ENCODE results near the gene SLC16A9.
A peak's percentile ranks its signal among the peaks of the same experiment; 100 is the strongest.
"Not testable (repeated sequence)": the region's sequence is repeated elsewhere in the genome, so short reads cannot be mapped to it uniquely, and the experiment has no call there.

The SLC16A9 gene, protein sequence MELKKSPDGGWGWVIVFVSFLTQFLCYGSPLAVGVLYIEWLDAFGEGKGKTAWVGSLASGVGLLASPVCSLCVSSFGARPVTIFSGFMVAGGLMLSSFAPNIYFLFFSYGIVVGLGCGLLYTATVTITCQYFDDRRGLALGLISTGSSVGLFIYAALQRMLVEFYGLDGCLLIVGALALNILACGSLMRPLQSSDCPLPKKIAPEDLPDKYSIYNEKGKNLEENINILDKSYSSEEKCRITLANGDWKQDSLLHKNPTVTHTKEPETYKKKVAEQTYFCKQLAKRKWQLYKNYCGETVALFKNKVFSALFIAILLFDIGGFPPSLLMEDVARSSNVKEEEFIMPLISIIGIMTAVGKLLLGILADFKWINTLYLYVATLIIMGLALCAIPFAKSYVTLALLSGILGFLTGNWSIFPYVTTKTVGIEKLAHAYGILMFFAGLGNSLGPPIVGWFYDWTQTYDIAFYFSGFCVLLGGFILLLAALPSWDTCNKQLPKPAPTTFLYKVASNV

GRCh38 chr10:59709395-59710125, at the start of gene SLC16A9:
SLC16A9 (minus strand) TSS chr10:59709850; CDS start chr10:59684291, 25,559 bp downstream.
- DNase-seq: peak; percentile 4

DNA sequence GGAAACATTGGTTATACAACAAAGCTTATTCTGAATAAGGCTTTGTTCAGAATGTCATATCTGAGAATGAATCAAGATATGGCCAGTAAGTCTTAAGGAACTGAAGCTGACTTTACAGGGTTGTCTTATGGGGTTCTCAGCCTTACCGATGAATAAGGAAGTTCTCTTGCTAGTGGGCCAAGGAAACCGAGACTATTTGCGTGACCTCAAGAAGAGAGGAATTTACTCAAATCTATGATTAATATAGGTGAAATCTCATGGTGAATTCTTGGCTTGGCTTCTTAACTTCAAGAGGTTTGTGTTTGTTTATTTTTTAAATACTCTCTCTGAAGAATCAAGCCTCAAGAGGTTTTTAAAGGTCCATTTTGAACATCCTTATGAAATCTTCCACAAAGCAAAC, 48.3 kb upstream of the SLC16A9 start:
- no peak for DNase-seq

DNA sequence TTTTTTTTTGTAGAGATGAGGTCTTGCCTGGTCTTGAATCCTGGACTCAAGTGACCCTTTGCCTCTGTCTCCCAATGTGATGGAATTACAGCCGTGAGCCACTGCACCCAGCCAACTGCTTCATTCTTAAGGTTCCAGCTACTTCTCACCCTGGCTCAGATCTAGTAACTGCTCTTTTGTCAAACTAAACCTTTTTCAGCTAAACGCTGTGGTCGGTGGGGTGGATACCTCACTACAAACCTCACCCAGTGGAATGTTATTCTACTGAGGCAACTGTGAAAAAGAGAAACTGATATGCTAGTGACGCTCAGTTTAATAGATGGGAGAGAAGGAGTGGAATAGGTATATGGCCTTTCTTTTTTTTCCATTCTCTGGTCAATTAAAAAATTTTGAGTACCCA, 45.3 kb upstream of the SLC16A9 start:
- no peak for DNase-seq

- no peak for DNase-seq
Observed at GRCh38 chr10:59753267-59753666, 43.6 kb upstream of the SLC16A9 start, which contains the start of gene MRLN. MRLN (minus strand) TSS chr10:59753455.

DNA sequence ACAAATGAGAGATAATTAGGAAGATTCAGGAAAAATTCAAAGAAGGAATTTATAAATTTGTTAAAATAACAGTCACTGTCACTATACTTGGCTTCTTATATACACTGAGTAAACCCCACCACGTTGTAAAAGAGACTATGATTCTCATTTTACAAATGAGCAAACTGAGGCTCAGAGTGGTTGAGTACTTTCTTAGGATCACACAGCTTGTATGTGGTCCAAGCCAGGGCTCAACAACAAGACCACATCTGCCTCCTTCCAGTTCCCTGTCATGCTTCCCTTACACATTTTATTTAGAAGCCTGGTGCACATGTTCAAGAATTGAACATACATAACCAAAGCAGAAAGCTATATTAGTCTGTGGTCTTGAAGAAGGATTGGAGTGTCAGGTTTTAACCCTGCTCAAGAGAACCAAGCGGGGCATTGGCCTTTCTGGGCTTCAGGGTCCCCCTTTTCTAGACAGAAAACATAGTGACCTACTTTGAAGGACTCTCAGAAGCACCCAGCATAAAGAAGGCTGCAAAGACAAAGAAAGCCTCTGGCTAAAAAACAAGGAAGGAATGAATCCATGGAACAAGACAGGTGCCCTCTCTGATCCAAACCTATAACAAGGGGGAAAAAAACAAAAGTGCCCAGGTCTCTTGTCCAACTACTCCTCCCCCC, 42.8 kb upstream of the SLC16A9 start:
- DNase-seq: no peak

- no peak for DNase-seq
Observed at GRCh38 chr10:59750155-59750945, 40.7 kb upstream of the SLC16A9 start.

DNA sequence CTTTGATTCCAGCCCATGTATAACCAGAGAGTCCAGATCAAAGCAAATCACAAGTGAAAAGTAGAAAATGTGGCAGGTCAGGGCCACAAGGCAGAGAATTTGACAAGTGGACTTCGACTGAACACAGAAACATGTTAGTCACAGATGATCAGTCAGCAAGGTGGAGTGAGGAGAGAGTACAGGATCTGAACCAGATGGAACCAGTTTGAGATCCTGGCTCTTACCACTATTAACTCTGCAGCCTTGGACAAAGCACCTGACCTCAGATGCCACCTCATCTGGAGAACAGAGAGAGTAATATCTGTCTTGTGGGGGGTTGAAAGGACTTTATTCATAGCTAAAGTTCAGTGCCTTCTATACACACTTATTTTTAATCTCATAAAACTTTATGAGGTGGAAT, 39.2 kb upstream of the SLC16A9 start:
- DNase-seq: no peak

DNA sequence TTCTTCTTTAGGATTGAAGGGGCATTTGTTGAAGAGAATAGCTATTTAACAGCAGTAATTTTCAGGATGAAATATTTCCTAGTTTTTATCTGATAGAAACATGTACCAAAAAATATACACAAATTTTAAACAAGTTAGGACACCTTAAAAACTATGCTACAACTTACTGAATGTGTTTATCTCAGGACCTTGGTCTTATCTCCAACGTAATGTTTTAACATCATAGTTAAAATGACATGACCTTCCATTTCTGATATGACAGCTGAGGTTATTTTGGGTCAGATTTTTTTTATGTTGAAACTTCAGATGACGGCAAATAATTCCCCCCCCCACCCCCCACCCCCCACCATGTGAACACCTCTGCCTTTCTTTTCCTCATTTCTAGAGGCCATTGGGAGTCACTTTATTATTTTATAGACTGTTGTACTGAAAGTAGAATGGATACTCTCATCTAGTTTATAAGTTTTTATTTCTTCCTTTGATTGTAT, 35.6 kb upstream of the SLC16A9 start:
- DNase-seq: no peak

GRCh38 chr10:59744762-59745161, 35.1 kb upstream of the SLC16A9 start:
- not testable (repeated sequence) for DNase-seq

GRCh38 chr10:59744156-59744555, 34.5 kb upstream of the SLC16A9 start:
- not testable (repeated sequence) for DNase-seq

GRCh38 chr10:59741583-59741982, 31.9 kb upstream of the SLC16A9 start:
- DNase-seq: no peak

DNA sequence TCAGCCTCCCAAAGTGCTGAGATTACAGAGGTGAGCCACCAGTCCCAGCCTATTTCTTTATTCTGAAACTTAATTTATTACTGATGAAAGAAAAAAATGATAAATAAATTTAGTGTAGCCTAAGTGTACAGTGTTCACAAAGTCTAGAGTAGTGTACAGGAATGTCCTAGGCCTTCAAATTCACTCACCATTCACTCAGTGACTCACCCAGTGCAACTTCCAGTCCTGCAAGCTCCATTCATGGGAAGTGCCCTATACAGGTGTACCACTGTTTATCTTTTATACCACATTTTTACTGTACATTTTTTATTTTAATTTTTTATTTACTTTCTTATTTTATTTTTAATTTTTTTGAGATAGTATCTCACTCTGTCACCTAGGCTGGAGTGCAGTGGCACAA, 31.4 kb upstream of the SLC16A9 start:
- DNase-seq: no peak

- DNase-seq: no peak
Observed at GRCh38 chr10:59736749-59737148, 27.1 kb upstream of the SLC16A9 start.

DNA sequence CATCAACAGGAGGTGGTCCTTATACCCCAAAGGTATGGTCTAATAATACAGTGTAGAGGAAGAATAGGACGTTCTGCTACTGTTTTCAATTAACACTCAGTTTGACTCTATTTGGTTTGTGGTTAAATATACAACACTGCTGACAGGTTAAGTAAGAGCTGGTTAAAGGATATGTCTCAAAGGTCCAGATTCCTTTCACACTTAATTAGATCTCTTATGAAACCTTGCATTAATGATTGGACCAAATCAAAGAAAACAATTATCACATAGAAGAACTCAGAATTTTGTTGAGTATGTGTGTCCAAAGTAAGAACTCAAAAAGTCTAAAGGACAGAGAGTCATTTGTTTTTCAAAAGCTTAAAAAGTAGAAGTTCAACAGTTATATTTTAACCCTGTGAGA, 25.6 kb upstream of the SLC16A9 start:
- no peak for DNase-seq

DNA sequence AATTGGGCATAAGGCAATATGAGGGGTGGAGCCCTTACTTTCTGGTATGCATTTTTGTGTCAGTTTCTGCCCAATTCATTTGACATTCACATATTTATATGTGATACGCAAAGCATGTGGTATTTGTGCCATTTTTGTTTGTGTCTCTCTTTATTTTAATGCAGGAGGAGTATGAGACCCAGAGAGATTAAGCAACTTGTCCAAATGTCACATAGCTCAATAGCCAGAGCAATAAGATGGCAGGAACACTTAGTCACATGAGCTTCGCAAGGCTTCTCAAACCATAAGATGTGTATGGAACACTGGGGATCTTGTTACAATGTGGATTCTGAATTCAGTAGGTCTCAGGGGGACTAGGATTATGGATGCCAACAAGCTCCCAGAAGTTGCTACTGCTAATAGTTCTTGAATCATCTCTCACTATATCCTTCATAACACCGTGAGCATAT, 24.4 kb upstream of the SLC16A9 start:
- no peak for DNase-seq

DNA sequence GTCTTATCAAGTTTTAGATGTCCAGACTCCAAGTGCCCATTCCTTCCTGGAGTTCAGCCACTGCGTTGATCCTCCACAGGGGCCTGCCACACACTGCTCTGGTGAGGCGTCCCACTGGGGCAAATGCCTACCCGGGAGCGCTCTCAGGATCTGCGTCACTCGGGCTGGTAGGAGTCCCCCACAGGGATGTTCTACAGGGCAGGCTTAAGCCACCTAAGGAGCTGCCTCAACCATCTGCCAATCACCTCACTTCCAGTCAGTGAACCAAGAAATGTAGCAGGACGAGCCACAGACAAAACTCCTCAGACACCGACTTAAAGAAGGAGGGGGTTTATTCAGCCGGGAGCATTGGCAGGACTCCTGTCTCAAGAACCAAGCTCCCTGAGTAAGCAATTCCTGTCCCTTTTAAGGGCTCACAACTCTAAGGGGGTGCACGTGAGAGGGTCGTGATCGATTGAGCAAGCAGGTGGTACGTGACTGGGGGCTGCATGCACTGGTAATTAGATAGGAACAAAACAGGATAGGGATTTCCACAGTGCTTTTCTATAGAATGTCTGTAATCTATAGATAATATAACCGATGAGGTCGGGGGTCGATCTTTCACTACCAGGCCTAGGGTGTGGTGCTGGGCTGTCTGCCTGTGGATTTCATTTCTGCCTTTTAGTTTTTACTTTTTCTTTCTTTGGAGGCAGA, 23.8 kb upstream of the SLC16A9 start:
- DNase-seq: not testable (repeated sequence)

DNA sequence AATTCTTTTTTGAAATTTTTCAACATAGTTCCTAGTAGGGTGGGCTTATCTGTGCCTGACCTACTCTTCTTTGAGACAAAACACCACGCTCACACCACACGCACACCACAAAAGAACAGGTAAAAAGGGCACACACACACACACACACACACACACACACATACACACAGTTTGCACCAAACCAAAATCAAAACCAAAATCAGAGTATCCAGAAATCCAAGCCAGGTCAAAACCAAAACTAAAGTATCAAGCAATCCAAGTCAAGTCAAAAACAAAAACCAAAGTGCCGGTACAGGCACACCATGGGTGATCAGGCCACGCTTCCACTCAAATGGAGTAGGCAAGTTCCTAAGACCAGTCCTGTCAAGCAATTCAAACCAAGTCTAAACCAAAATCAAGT, 23.2 kb upstream of the SLC16A9 start:
- not testable (repeated sequence) for DNase-seq

DNA sequence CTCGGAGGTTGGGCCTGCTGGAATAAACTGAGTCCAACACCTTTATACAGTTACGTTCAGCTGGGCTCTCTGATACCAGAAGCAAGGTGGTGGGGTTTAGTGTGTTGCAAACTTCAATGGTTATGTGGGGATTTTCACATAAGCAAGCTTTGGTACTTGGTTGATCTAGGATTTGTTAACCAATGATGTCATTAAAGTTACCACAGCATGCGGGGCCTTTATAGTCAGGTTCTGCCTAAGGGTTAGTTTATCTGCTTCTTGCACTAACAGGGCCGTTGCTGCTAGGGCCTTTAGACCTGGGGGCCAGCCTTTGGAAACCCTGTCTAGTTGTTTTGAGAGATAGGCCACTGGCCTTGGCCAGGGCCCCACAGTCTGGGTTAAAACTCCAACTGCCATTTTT, 19.5 kb upstream of the SLC16A9 start:
- not testable (repeated sequence) for DNase-seq

DNA sequence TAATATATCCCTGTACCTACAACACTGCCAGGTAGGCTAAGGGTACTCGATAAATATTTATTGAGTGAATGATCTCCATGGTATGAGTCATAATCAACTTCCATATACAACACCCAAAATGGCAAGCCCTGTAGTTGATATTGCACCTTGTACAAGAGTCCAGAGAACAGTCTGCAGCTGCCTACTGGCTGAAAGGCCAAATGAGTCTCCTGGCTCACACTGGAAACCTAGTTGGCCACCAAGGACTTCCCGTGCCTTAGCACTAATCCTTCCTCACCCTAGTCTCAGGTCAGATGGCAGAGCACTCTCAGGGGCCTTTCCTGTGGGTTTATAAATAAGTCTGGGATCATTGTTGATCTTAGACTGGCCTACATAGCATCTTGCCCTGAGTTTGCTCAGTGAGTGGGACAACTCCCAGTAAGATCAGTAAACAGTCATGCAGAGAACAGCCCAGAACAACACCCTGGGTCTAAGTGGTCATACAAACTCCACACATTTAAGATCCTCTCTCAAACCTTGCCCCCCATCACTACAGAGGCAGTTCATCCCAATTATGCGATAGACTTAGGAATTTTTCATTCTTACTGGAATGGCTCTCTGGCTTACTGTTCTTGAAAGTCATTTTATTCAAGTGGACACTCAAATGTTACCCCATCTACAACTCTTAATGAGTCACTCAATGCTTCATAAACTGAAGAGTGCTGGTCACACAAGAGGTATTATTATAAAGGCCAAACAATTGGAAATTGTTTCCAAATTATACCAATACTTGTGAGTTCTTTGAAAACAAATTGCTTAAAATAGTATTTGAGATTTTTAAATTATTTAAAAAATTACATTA, 14.7 kb upstream of the SLC16A9 start:
- DNase-seq: no peak

- DNase-seq: no peak
Observed at GRCh38 chr10:59720377-59720776, 10.7 kb upstream of the SLC16A9 start.

DNA sequence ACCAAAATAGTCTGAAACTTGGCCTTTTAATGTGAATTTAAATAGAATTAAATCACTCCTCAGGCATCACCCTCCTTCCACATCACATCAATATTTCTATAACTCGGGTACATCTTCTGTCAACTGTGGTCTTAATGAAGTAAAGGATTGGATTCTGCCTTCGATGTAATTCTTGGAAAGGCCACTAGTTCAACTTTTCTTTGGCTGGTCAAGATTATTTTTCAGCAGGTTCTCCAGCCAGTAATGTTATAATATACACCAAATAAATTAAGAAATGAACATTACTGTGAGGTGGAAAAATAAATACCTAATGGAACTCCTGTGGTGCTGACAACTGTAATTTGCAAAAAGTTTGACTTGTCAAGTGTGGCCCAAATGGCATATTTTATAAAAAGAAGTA, 9.7 kb upstream of the SLC16A9 start:
- no peak for DNase-seq
